Esophagus (tissue), 2 donors: Measurements from ENCODE around the gene THSD7B. TPM values are rescaled to one million over a fixed set of nuclear protein-coding genes. Genes with fewer than 3 reads are reported as not detected.

Experiments used
- H3K27ac ChIP-seq, 2 donors: one replicate each; pipeline ENCODE4 v1.5.1; 2013; ENCODE audit warnings: low read depth in 2 of 2, mild to moderate bottlenecking in 2 of 2, inconsistent platforms in 1 of 2, low read length in 1 of 2, moderate library complexity in 1 of 2
- H3K27me3 ChIP-seq, 2 donors: one replicate each; pipeline ENCODE4 v1.6.1; 2013; ENCODE audit warnings: low read length in 2 of 2, control low read depth in 1 of 2, mild to moderate bottlenecking in 1 of 2; ENCODE audit not compliant: insufficient read depth in 2 of 2, control insufficient read depth in 1 of 2
- H3K36me3 ChIP-seq, 2 donors: one replicate each; pipeline ENCODE4 v1.6.1; 2013; ENCODE audit warnings: low read length in 1 of 2; ENCODE audit not compliant: control insufficient read depth in 2 of 2, insufficient read depth in 2 of 2
- H3K4me1 ChIP-seq, 2 donors: one replicate each; pipeline ENCODE4 v1.6.1; 2013; ENCODE audit warnings: low read length in 1 of 2; ENCODE audit not compliant: control insufficient read depth in 2 of 2, insufficient read depth in 2 of 2
- H3K4me3 ChIP-seq, 2 donors: one replicate each; pipeline ENCODE4 v1.5.1; 2013; ENCODE audit warnings: low read length in 2 of 2, mild to moderate bottlenecking in 2 of 2, low read depth in 1 of 2, moderate library complexity in 1 of 2
- H3K9me3 ChIP-seq, 2 donors: one replicate each; pipeline ENCODE4 v1.6.1; 2013; ENCODE audit warnings: mild to moderate bottlenecking in 2 of 2, low read depth in 1 of 2, low read length in 1 of 2, moderate library complexity in 1 of 2; ENCODE audit not compliant: control insufficient read depth in 2 of 2, insufficient read depth in 1 of 2
- WGBS, 2 donors: extraction: QIAGEN DNeasy Blood & Tissue Kit; methylation state at CpG; one replicate each; pipeline ENCODE4 v1.1.7; 2013; 5-methylcytosine and 5-hydroxymethylcytosine counted together
- polyA plus RNA-seq, 2 donors: library from polyadenylated mRNA; stranded (reverse); fragments of 200-250 nt; gene quantifications; one replicate each; pipeline ENCODE4 v1.2.3, GENCODE V29; 2013
- donor health status: healthy with polysubstance abuse.
- donor health status: Bipolar disorder and iron deficiency.

Gene THSD7B
- polyA plus RNA-seq, 2 donors, result 0.22 to 0.32 TPM

DNA sequence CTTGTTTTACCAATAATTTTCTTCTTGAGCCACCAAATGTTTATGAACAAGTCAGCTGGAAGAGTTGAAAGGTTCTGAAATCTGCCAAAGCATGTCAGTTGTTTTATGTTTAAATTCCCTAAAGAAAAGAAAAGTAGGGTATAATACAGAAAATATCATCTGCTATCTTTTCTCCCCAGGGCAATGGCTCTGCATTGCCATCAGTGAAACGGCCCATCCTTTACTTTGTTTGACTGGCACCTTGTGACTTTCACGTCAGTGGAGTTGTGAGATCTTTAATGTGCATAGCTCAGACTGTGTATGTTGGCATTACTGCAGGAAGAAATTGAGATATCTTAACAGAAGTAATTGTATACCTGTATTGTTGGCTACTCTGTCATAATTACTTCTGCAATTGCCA is 239.9 kb downstream of the THSD7B start:
- Histone ChIP-seq H3K9me3 (no peaks in the 10 kb centered on the region), H3K27me3 (no peaks in the 10 kb centered on the region), H3K36me3 (no peaks in the 10 kb centered on the region), H3K4me3 (no peak overlapping the region), H3K27ac (no peak overlapping the region), H3K4me1 (no peaks in the 10 kb centered on the region)
- 50 to 54% methylated on average over 2 of the region's 2 CpGs for WGBS, 2 donors

DNA sequence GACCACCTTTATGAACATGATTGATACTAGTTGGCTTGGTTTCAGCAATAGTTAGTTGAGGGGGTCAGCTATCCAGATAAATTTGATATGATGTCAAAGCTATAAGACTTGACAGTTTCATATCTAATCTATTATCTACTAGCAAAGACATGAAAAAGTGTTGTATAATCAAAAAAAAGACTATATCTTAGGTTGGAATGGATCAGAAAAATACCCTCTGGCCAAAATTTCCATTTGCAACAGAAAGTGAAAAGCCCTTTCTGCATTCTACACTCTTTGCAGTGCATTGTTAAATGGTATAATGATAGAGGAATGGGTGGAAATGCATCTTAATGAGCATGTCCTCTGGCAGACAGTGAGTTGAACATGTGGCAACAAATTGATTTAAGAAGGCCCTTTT is 242.6 kb downstream of the THSD7B start:
- Histone ChIP-seq H3K27ac (no peak overlapping the region), H3K4me1 (no peaks in the 10 kb centered on the region), H3K36me3 (no peaks in the 10 kb centered on the region), H3K27me3 (no peaks in the 10 kb centered on the region), H3K9me3 (no peaks in the 10 kb centered on the region), H3K4me3 (no peak overlapping the region)

DNA sequence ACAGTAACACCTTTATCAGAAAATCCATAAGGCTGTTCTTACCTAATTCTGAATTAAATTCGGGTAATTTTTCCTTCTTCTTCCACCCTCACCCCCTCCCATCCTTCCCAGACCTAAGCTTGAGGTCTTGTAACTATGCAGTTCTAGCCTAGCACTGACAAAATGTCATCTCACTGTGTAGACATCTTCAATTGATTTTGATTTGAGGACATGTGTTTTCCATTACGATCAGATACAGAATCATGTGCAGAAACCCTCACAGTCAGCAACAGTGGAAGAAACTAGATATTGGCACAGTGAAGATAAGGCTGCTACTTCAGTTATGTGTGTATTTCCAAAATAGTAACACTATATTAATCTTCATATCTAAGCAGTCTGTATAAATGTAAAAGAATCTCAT is 244.6 kb downstream of the THSD7B start:
- no peaks in the 10 kb centered on the region for H3K9me3 ChIP-seq

DNA sequence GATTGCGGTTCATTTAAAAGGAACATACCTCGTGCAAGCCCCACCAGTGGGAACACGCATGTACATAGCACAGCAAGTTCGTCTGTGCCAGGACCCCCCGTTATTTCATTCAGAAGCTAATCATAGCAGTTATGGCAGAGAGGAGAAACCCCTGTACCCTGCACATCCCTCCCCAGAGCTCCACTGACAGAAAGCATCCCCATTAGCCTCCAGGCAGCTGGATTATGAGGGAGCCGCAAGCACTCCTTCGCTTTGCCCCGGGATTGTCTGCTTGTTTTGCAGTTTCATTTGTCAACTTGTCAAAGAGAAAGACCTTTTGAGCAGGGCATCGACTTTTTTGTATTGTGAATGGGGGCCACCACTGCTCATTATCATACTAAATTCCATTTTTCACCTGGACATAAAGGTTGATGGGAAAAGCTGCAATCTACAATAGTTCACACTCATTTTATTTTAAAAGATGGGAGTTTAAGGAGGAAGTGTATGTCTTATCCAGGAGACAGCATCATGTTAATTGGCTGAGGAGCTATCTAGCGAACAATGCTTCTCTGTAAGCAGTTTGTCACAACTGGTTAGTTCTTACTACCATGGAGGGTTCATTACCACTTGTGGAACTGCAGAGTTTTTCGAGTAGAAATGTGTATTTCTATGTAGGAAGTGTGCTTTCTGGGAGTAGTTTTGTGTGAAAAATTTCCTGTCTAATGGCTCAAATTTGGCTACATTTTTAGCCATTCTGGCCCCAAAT is 255.3 kb downstream of the THSD7B start:
- 65 to 76% methylated on average over 11 of the region's 11 CpGs for WGBS, 2 donors
- H3K4me3 ChIP-seq, result no peak overlapping the region

More for the DNA sequence above, 244.6 kb downstream of the THSD7B start:
- 82 to 84% methylated on average over 2 of the region's 2 CpGs for WGBS, 2 donors
- H3K36me3 ChIP-seq, result no peaks in the 10 kb centered on the region
- no peaks in the 10 kb centered on the region for H3K4me1 ChIP-seq
- H3K27ac ChIP-seq, result no peak overlapping the region
- H3K4me3 ChIP-seq, result no peak overlapping the region
- H3K27me3 ChIP-seq, result no peaks in the 10 kb centered on the region

DNA sequence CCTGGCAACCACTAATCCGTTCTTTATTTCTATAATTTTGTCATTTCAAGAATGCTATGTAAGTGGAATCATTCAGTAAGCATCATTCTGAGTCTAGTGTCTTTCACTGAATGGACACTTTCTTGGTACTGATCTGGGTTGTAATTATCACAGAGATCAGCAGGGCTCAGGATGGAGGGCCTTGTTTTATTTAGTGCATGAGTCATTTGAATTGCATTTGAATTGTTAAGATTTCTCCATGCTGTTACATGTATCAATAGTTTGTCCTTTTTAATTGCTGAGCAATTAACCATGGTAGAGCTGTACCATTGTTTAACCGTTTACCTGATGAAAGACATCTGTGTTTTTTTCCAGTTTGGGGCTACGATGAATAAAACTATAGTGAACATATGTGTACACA is 256.4 kb downstream of the THSD7B start:
- 52 to 62% methylated on average over 3 of the region's 3 CpGs for WGBS, 2 donors
- Histone ChIP-seq H3K27me3 (no peaks in the 10 kb centered on the region), H3K4me3 (no peak overlapping the region), H3K27ac (no peak overlapping the region), H3K9me3 (no peaks in the 10 kb centered on the region), H3K4me1 (no peaks in the 10 kb centered on the region), H3K36me3 (no peaks in the 10 kb centered on the region)

More for the DNA sequence above, 255.3 kb downstream of the THSD7B start:
- no peaks in the 10 kb centered on the region for H3K36me3 ChIP-seq
- H3K4me1 ChIP-seq, result no peaks in the 10 kb centered on the region
- no peaks in the 10 kb centered on the region for H3K9me3 ChIP-seq
- no peak overlapping the region for H3K27ac ChIP-seq
- H3K27me3 ChIP-seq, result no peaks in the 10 kb centered on the region

DNA sequence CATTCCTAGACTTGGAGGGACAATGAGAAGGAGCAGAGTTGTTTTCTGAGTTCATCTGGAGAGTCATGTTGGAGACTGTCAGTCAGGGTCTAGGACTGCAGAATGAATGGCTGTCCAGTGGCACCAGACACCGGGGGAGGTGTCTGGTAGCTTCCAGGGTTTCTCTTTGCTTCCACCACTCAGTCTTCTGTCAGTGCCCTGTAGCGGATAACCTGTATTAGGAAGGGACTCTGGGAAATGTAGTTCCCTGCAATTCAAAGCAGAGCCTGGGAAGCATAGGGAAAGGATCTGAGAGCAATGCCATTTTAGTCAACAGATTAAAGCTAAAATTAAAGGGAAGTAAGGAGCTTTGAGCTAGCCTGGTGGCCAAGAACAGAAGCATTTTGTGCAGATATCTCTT is 257.9 kb downstream of the THSD7B start:
- H3K27ac ChIP-seq, result no peak overlapping the region
- no peak overlapping the region for H3K4me3 ChIP-seq
- WGBS, 2 donors, result 65 to 73% methylated on average over 2 of the region's 2 CpGs
- H3K36me3 ChIP-seq, result no peaks in the 10 kb centered on the region
- no peaks in the 10 kb centered on the region for H3K9me3 ChIP-seq
- no peaks in the 10 kb centered on the region for H3K27me3 ChIP-seq
- H3K4me1 ChIP-seq, result no peaks in the 10 kb centered on the region

DNA sequence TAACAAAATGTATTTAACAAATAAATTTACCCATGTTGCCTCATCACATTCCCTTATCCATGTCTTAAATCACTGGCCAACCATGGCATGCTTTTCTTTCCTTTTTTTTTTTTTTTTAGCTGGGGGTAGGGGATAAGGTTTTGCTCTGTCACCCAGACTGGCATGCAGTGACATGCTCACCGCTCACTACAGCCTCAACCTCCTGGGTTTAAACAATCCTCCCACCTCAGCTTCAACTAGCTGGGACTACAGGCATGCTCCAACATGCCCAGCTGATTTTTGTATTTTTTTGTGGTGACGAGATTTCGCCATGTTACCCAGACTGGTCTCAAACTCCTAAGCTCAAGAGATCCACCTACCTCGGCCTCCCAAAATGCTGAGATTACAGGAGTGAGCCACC is 266.4 kb downstream of the THSD7B start:
- H3K4me3 ChIP-seq, result no peak overlapping the region
- 78 to 84% methylated on average over 4 of the region's 4 CpGs for WGBS, 2 donors
- H3K36me3 ChIP-seq, result no peaks in the 10 kb centered on the region
- no peaks in the 10 kb centered on the region for H3K9me3 ChIP-seq
- H3K27ac ChIP-seq, result no peak overlapping the region
- H3K27me3 ChIP-seq, result no peaks in the 10 kb centered on the region
- H3K4me1 ChIP-seq, result no peaks in the 10 kb centered on the region

DNA sequence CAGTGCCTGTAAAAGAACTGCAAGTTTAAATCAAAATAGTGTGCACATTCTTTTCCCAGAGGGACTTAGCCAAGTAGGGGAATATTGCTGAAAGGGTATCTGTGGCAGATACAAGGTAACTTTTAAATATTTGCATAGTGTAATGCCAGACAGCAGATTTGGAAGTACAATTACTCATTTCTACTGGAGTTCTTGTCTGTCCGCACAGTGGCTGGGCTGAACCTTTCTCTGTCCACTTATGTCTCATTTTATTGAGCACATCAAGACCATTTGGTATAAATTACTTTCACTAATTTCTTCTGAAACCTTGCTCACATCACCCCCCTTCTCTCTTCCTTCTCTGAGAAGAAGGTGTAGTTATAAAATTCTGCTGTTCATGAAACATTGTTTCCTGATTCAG is 271.3 kb downstream of the THSD7B start:
- Histone ChIP-seq H3K27ac (no peak overlapping the region), H3K9me3 (no peaks in the 10 kb centered on the region), H3K4me3 (no peak overlapping the region), H3K36me3 (no peaks in the 10 kb centered on the region), H3K27me3 (no peaks in the 10 kb centered on the region), H3K4me1 (no peaks in the 10 kb centered on the region)
- WGBS, 2 donors, result 89 to 91% methylated on average over 1 of the region's 1 CpG

DNA sequence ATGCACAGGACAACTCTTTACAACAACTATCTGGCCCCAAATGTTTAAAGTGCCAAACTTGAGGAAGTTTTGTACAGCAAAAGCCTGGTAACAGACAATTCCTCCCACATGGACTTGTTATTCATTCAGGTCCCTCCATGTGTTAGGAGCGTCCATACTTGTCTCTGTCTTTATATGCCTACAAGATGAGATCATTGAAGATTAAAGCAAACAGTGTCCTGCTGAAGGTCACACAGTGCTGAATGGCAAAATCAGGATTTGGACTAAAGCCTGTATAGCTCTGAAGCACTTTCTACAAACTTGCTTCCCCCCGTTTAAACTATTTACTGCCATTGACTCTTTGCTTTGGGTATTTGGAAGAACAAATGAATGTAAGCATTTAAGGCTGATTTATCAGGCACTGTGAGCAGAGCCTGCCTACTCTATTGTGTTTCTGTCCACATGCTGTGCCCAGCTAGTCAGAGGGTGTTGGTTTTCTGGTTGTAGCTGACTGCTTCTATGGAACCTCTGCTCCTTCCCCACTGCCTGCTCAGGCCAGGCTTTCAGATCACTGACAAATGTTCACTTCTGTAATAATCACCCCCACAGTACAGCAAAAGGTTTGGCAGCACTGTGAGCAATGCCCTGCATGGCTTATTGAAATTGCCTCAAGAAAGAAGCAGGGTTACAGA is 274.3 kb downstream of the THSD7B start:
- WGBS, 2 donors, result 62% methylated on average over 2 of the region's 2 CpGs
- Histone ChIP-seq H3K27me3 (no peaks in the 10 kb centered on the region), H3K9me3 (no peaks in the 10 kb centered on the region), H3K4me1 (no peaks in the 10 kb centered on the region), H3K27ac (no peak overlapping the region), H3K36me3 (no peaks in the 10 kb centered on the region), H3K4me3 (no peak overlapping the region)

DNA sequence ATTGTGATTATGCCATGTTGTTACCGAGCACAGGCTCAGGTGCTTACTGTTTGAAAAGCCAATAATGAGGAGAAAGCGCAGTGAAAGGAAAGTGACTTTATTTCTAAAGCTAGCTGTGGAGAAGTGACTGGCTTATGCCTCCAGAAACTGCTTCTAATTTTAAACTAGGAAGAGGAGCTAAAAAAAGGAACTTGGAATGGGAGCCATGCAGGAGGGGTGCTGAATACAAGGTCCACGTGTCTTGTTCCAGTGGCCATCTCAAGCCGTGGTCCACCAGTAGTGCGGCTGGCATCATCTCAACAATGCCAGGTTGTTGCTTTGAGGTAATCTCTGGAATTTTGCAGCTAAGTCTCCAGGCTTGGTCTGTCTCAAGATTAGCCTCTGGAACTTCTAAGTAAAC is 282.0 kb downstream of the THSD7B start:
- WGBS, 2 donors, result 85% methylated on average over 5 of the region's 5 CpGs
- Histone ChIP-seq H3K27ac (no peak overlapping the region), H3K27me3 (no peaks in the 10 kb centered on the region), H3K36me3 (no peaks in the 10 kb centered on the region), H3K4me3 (no peak overlapping the region), H3K4me1 (no peaks in the 10 kb centered on the region), H3K9me3 (no peaks in the 10 kb centered on the region)
